Stimulated activated CD4-positive, alpha-beta T cell treated with anti-CD3 and anti-CD28 coated beads, Interleukin-1b, Interleukin-23, amount 100 ng/mL, for 48 hours (primary cell): Measurements from ENCODE around the gene SLC25A29.
"Not testable (repeated sequence)": the region's sequence is repeated elsewhere in the genome, so short reads cannot be mapped to it uniquely, and the experiment has no call there.

Experiments used
- DNase-seq: peaks from one replicate; pipeline ENCODE4 v3.0.0-alpha.2; 2020

SLC25A29 gene

GRCh38 chr14:100306101-100306997, at the start of gene SLC25A29:
Gene SLC25A29, minus strand, starts transcription at chr14:100306444. Its CDS starts 212 bp downstream, at chr14:100306232.
- DNase-seq, result peak; percentile 60

GRCh38 chr14:100350986-100351385, 44.7 kb upstream of the SLC25A29 start:
- no peak for DNase-seq

GRCh38 chr14:100350276-100350926, 44.2 kb upstream of the SLC25A29 start:
- DNase-seq, result no peak

GRCh38 chr14:100348784-100349685, 42.8 kb upstream of the SLC25A29 start:
- DNase-seq, result no peak

GRCh38 chr14:100348253-100348729, 42.0 kb upstream of the SLC25A29 start:
- DNase-seq, result no peak

- DNase-seq, result no peak
Measured at GRCh38 chr14:100346306-100347091, 40.3 kb upstream of the SLC25A29 start.

GRCh38 chr14:100345711-100346110, 39.5 kb upstream of the SLC25A29 start:
- DNase-seq, result no peak

GRCh38 chr14:100344657-100345056, 38.4 kb upstream of the SLC25A29 start:
- not testable (repeated sequence) for DNase-seq

GRCh38 chr14:100342826-100343225, 36.6 kb upstream of the SLC25A29 start:
- not testable (repeated sequence) for DNase-seq

GRCh38 chr14:100342195-100342594, 36.0 kb upstream of the SLC25A29 start:
- DNase-seq, result no peak

- DNase-seq, result no peak
Measured at GRCh38 chr14:100341301-100342031, 35.2 kb upstream of the SLC25A29 start.

GRCh38 chr14:100340423-100340813, 34.2 kb upstream of the SLC25A29 start:
- DNase-seq, result no peak

- no peak for DNase-seq
Measured at GRCh38 chr14:100339766-100340422, 33.6 kb upstream of the SLC25A29 start.

- DNase-seq, result no peak
Measured at GRCh38 chr14:100336618-100337530, 30.6 kb upstream of the SLC25A29 start.

- no peak for DNase-seq
Measured at GRCh38 chr14:100334904-100335303, 28.7 kb upstream of the SLC25A29 start.

- DNase-seq, result no peak
Measured at GRCh38 chr14:100333827-100334226, 27.6 kb upstream of the SLC25A29 start.

- DNase-seq, result no peak
Measured at GRCh38 chr14:100333311-100333710, 27.1 kb upstream of the SLC25A29 start.

GRCh38 chr14:100332797-100333196, 26.6 kb upstream of the SLC25A29 start:
- no peak for DNase-seq

GRCh38 chr14:100332071-100332639, 25.9 kb upstream of the SLC25A29 start:
- no peak for DNase-seq
